ENCODE data around the gene SET. TPM values are rescaled to one million over a fixed set of nuclear protein-coding genes. Genes with fewer than 3 reads are reported as not detected.

Gene SET
- total RNA-seq, 4 donors from 2014 or later = 112 to 226 (median 139) TPM

GRCh38 chr9:128714586-128715435 is 25.8 kb downstream of the SET start:
- no peak for TF ChIP-seq CTCF (IDR thresholded peaks at IDR 0.05)
- no peak for ATAC-seq (ENCODE audit: low FRiP score)

GRCh38 chr9:128715436-128715750 is 26.4 kb downstream of the SET start:
- ATAC-seq (ENCODE audit: low FRiP score) (no peak), DNase-seq (ENCODE audit: low spot score) (no peak)
- no peak for TF ChIP-seq CTCF (IDR thresholded peaks at IDR 0.05)

More at GRCh38 chr9:128714586-128715435, 25.8 kb downstream of the SET start:
- DNase-seq (ENCODE audit: low spot score) = no peak

- ATAC-seq (ENCODE audit: low FRiP score) (no peak), DNase-seq (ENCODE audit: low spot score) (no peak)
- TF ChIP-seq CTCF (IDR thresholded peaks at IDR 0.05) = no peak
Measured at GRCh38 chr9:128716581-128717254, 27.7 kb downstream of the SET start.

GRCh38 chr9:128718047-128718446 is 29.0 kb downstream of the SET start:
- no peak for ATAC-seq (ENCODE audit: low FRiP score)
- no peak for TF ChIP-seq CTCF (IDR thresholded peaks at IDR 0.05)
- DNase-seq (ENCODE audit: low spot score) = no peak

- no peak for ATAC-seq (ENCODE audit: low FRiP score)
- no peak for DNase-seq (ENCODE audit: low spot score)
- TF ChIP-seq CTCF (IDR thresholded peaks at IDR 0.05) = no peak
Measured at GRCh38 chr9:128718475-128718874, 29.5 kb downstream of the SET start.

- no peak for TF ChIP-seq CTCF (IDR thresholded peaks at IDR 0.05)
- DNase-seq (ENCODE audit: low spot score) (no peak), ATAC-seq (ENCODE audit: low FRiP score) (no peak)
Measured at GRCh38 chr9:128719919-128720605, 31.0 kb downstream of the SET start.
